Measurements from ENCODE around the gene PCCA. TPM values are rescaled to one million over a fixed set of nuclear protein-coding genes. Genes with fewer than 3 reads are reported as not detected.

PCCA gene
- total and polyA plus RNA-seq, 4 donors = 8.3 to 71.8 (median 22.8) TPM

DNA sequence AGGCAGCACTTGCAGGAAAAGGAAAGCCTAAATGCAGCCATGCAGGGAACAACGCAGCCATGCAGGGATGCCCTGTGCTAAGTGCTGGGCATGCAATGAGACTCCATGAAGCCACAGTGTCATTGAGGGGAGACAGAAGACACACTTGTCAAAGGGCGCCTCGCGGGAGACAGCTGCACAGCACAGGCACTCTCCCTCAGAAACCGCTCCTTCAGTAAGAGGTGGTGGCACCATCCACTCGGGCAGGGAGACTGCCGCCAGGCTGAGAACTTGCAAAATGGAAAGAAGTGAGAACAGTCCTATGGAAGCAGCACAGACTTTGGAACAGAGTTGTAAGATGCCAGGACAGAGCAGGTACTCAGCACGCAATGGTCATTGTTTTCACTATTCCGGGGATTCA lies 448.6 kb downstream of the PCCA start:
- Histone ChIP-seq H3K4me3 (no peak overlapping the region), H3K4me1 (ENCODE audit: control insufficient read depth in 5 of 5, insufficient read depth in 5 of 5, low read length in 5 of 5) (peaks cover 0 to 6% (median under 1%) of the 10 kb centered on the region in 5 donors), H3K27me3 (ENCODE audit: control insufficient read depth in 3 of 3, insufficient read depth in 3 of 3, low read length in 2 of 3) (no peaks in the 10 kb centered on the region), H3K27ac (ENCODE audit: low read depth in 1 of 2, low read length in 1 of 2) (no peak overlapping the region), H3K36me3 (ENCODE audit: control insufficient read depth in 4 of 4, insufficient read depth in 4 of 4, low read length in 4 of 4) (peaks cover 0 to 5% (median 2%) of the 10 kb centered on the region in 4 donors), H3K9ac (ENCODE audit: insufficient read depth in 1 of 2, low read length in 2 of 2) (no peak overlapping the region), H3K9me3 (ENCODE audit: control insufficient read depth in 4 of 4, insufficient read depth in 3 of 4, low read length in 3 of 4) (peaks cover 0 to under 1% (median 0%) of the 10 kb centered on the region in 4 donors)
- DNase-seq (no peak), ATAC-seq (ENCODE audit: insufficient read depth, low FRiP score) (no peak)
- no peak for TF ChIP-seq CTCF (IDR thresholded peaks at IDR 0.05; ENCODE audit: control extremely low read depth, extremely low read depth)
- WGBS, 2 donors = 96% methylated on average over 9 of the region's 9 CpGs

GRCh38 chr13:100537951-100538462 lies 449.1 kb downstream of the PCCA start:
- peaks cover 0 to 8% (median 2%) of the 10 kb centered on the region in 5 donors for H3K4me1 ChIP-seq (ENCODE audit: control insufficient read depth in 5 of 5, insufficient read depth in 5 of 5, low read length in 5 of 5)
- no peaks in the 10 kb centered on the region for H3K9me3 ChIP-seq (ENCODE audit: control insufficient read depth in 4 of 4, insufficient read depth in 3 of 4, low read length in 3 of 4)
- DNase-seq (no peak), ATAC-seq (ENCODE audit: insufficient read depth, low FRiP score) (no peak)
- 88 to 92% methylated on average over 5 of the region's 5 CpGs for WGBS, 2 donors
- H3K36me3 ChIP-seq (ENCODE audit: control insufficient read depth in 4 of 4, insufficient read depth in 4 of 4, low read length in 4 of 4) = peaks cover 0 to 2% (median 0%) of the 10 kb centered on the region in 4 donors
- no peak overlapping the region for H3K9ac ChIP-seq (ENCODE audit: insufficient read depth in 1 of 2, low read length in 2 of 2)
- H3K4me3 ChIP-seq = no peak overlapping the region
- H3K27me3 ChIP-seq (ENCODE audit: control insufficient read depth in 3 of 3, insufficient read depth in 3 of 3, low read length in 2 of 3) = no peaks in the 10 kb centered on the region
- TF ChIP-seq CTCF (IDR thresholded peaks at IDR 0.05; ENCODE audit: control extremely low read depth, extremely low read depth) = no peak
- H3K27ac ChIP-seq (ENCODE audit: low read depth in 1 of 2, low read length in 1 of 2) = no peak overlapping the region

DNA sequence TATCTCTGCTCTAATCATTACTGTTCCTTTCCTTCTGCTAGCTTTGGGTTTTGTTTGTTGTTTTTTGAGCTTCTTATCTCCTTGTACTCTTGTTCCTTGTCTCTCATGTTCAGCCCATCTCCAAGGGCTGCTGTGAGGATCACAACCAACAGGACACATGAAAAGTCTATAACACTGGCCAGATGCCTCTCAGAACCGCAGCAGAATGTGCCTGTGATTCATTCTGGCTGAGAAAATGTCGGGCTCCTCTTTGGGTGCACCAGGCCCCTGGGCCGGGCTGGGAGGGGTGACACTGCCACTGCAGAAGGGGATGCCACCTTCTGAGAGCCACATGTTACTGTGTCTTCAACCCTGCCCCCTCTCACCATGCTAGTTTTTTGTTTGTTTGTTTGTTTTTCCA lies 451.7 kb downstream of the PCCA start:
- Histone ChIP-seq H3K4me3 (no peak overlapping the region), H3K9ac (ENCODE audit: insufficient read depth in 1 of 2, low read length in 2 of 2) (no peak overlapping the region), H3K27ac (ENCODE audit: low read depth in 1 of 2, low read length in 1 of 2) (no peak overlapping the region), H3K9me3 (ENCODE audit: control insufficient read depth in 4 of 4, insufficient read depth in 3 of 4, low read length in 3 of 4) (no peaks in the 10 kb centered on the region), H3K36me3 (ENCODE audit: control insufficient read depth in 4 of 4, insufficient read depth in 4 of 4, low read length in 4 of 4) (no peaks in the 10 kb centered on the region), H3K4me1 (ENCODE audit: control insufficient read depth in 5 of 5, insufficient read depth in 5 of 5, low read length in 5 of 5) (peaks cover 0 to 13% (median 11%) of the 10 kb centered on the region in 5 donors), H3K27me3 (ENCODE audit: control insufficient read depth in 3 of 3, insufficient read depth in 3 of 3, low read length in 2 of 3) (no peaks in the 10 kb centered on the region)
- no peak for TF ChIP-seq CTCF (IDR thresholded peaks at IDR 0.05; ENCODE audit: control extremely low read depth, extremely low read depth)
- no peak for ATAC-seq (ENCODE audit: insufficient read depth, low FRiP score)
- DNase-seq = no peak
- 84 to 89% methylated on average over 3 of the region's 3 CpGs for WGBS, 2 donors

Measured in lung (tissue), 12 donors.